ENCODE data around the gene NPIPB13. TPM values are rescaled to one million over a fixed set of nuclear protein-coding genes. Genes with fewer than 3 reads are reported as not detected.
A peak's percentile ranks its signal among the peaks of the same experiment; 100 is the strongest.
"Not testable (repeated sequence)": the region's sequence is repeated elsewhere in the genome, so short reads cannot be mapped to it uniquely, and the experiment has no call there.

The NPIPB13 gene
- total RNA-seq, result 10 to 100 TPM in 1 of 2 donors, 1 to 10 TPM in 1; 1.6 to 10.4 TPM

GRCh38 chr16:30248379-30248778 lies at the start of gene NPIPB13:
NPIPB13 (minus strand) TSS chr16:30248479; CDS start chr16:30245573, 2,906 bp downstream.
- intact Hi-C loops (cut with DNase I); H3K4me1 ChIP-seq; H3K27ac ChIP-seq: not testable (repeated sequence)

GRCh38 chr16:30282357-30282756 lies 34.1 kb upstream of the NPIPB13 start:
- H3K36me3 ChIP-seq; H3K27me3 ChIP-seq; H3K4me1 ChIP-seq; intact Hi-C loops (cut with DNase I); H3K9ac ChIP-seq (ENCODE audit: low read depth in 2 of 2, low read length in 2 of 2); H3K4me3 ChIP-seq; H3K9me3 ChIP-seq: not testable (repeated sequence)
- DNase-seq, result peak; percentile 34
- H3K27ac ChIP-seq, result peak overlapping the region; percentile 36

More at GRCh38 chr16:30248379-30248778, at the start of gene NPIPB13:
- H3K9me3 ChIP-seq; H3K27me3 ChIP-seq; DNase-seq; H3K9ac ChIP-seq (ENCODE audit: low read depth in 2 of 2, low read length in 2 of 2); H3K4me3 ChIP-seq; H3K36me3 ChIP-seq: not testable (repeated sequence)

- H3K4me1 ChIP-seq; H3K36me3 ChIP-seq; H3K9ac ChIP-seq (ENCODE audit: low read depth in 2 of 2, low read length in 2 of 2); H3K4me3 ChIP-seq; intact Hi-C loops (cut with DNase I); H3K27ac ChIP-seq; H3K27me3 ChIP-seq; H3K9me3 ChIP-seq; DNase-seq: not testable (repeated sequence)
Observed at GRCh38 chr16:30278523-30278922, 30.2 kb upstream of the NPIPB13 start.

- intact Hi-C loops (cut with DNase I); H3K4me1 ChIP-seq; H3K27ac ChIP-seq; H3K9ac ChIP-seq (ENCODE audit: low read depth in 2 of 2, low read length in 2 of 2); H3K4me3 ChIP-seq; H3K9me3 ChIP-seq; H3K27me3 ChIP-seq; H3K36me3 ChIP-seq: not testable (repeated sequence)
- DNase-seq, result peak; percentile 13
Observed at GRCh38 chr16:30217082-30217481, 31.2 kb downstream of the NPIPB13 start.

GRCh38 chr16:30211414-30211813 lies 36.9 kb downstream of the NPIPB13 start:
- H3K4me3 ChIP-seq; intact Hi-C loops (cut with DNase I); H3K4me1 ChIP-seq; H3K27ac ChIP-seq; H3K9ac ChIP-seq (ENCODE audit: low read depth in 2 of 2, low read length in 2 of 2); DNase-seq; H3K36me3 ChIP-seq; H3K27me3 ChIP-seq; H3K9me3 ChIP-seq: not testable (repeated sequence)

- H3K9ac ChIP-seq (ENCODE audit: low read depth in 2 of 2, low read length in 2 of 2); H3K27ac ChIP-seq; H3K4me3 ChIP-seq; H3K36me3 ChIP-seq; H3K4me1 ChIP-seq; H3K9me3 ChIP-seq; intact Hi-C loops (cut with DNase I); H3K27me3 ChIP-seq: not testable (repeated sequence)
- DNase-seq, result peak; percentile 73
Observed at GRCh38 chr16:30209032-30209431, 39.2 kb downstream of the NPIPB13 start.

- H3K9ac ChIP-seq (ENCODE audit: low read depth in 2 of 2, low read length in 2 of 2); H3K9me3 ChIP-seq; H3K27ac ChIP-seq; H3K27me3 ChIP-seq; H3K4me3 ChIP-seq; H3K36me3 ChIP-seq; H3K4me1 ChIP-seq; intact Hi-C loops (cut with DNase I): not testable (repeated sequence)
- peak; percentile 53 for DNase-seq
Observed at GRCh38 chr16:30207063-30207704, 41.1 kb downstream of the NPIPB13 start.

GRCh38 chr16:30206252-30206651 lies 42.0 kb downstream of the NPIPB13 start:
- H3K9ac ChIP-seq (ENCODE audit: low read depth in 2 of 2, low read length in 2 of 2); intact Hi-C loops (cut with DNase I); H3K27me3 ChIP-seq; DNase-seq; H3K9me3 ChIP-seq; H3K4me1 ChIP-seq; H3K36me3 ChIP-seq; H3K27ac ChIP-seq: not testable (repeated sequence)
- H3K4me3 ChIP-seq, result peak overlapping the region; percentile 29

- DNase-seq, result peak; percentile 35
- H3K27me3 ChIP-seq; H3K27ac ChIP-seq; H3K9ac ChIP-seq (ENCODE audit: low read depth in 2 of 2, low read length in 2 of 2); intact Hi-C loops (cut with DNase I); H3K9me3 ChIP-seq; H3K36me3 ChIP-seq; H3K4me1 ChIP-seq: not testable (repeated sequence)
- peak overlapping the region; percentile 29 for H3K4me3 ChIP-seq
Observed at GRCh38 chr16:30205541-30206236, 42.6 kb downstream of the NPIPB13 start.

- H3K9me3 ChIP-seq; intact Hi-C loops (cut with DNase I); H3K9ac ChIP-seq (ENCODE audit: low read depth in 2 of 2, low read length in 2 of 2); DNase-seq; H3K27ac ChIP-seq; H3K27me3 ChIP-seq; H3K4me3 ChIP-seq; H3K36me3 ChIP-seq; H3K4me1 ChIP-seq: not testable (repeated sequence)
Observed at GRCh38 chr16:30199608-30200343, 48.5 kb downstream of the NPIPB13 start.

- H3K9ac ChIP-seq (ENCODE audit: low read depth in 2 of 2, low read length in 2 of 2); H3K36me3 ChIP-seq; DNase-seq; H3K27ac ChIP-seq; H3K4me3 ChIP-seq; H3K4me1 ChIP-seq; H3K9me3 ChIP-seq; intact Hi-C loops (cut with DNase I); H3K27me3 ChIP-seq: not testable (repeated sequence)
Observed at GRCh38 chr16:30199049-30199448, 49.2 kb downstream of the NPIPB13 start, which contains the start of gene SULT1A3. SULT1A3 (plus strand) TSS chr16:30199255; CDS start chr16:30200729, 1,474 bp downstream.

All from colonic mucosa (tissue), 4 donors.